ENCODE data around the gene COL23A1. TPM values are rescaled to one million over a fixed set of nuclear protein-coding genes. Genes with fewer than 3 reads are reported as not detected.

Gene COL23A1
- total and polyA plus RNA-seq, 2 of the 8 experiments (the other 6 are each of a cell fraction or from before 2014, with no cell fraction given) = 3.1 to 4.7 TPM

- Histone ChIP-seq H2BK120ac (replicated peaks; ENCODE audit: low read depth, low read length) (no peak overlapping the region), H2BK15ac (ENCODE audit: low read length) (no peak overlapping the region), H3K4me3 (ENCODE audit: extremely low read depth in 1 of 4, insufficient read depth in 2 of 4, low read depth in 3 of 4, low read length in 4 of 4) (no peak overlapping the region), H3K14ac (ENCODE audit: insufficient read length) (no peak overlapping the region), H4K91ac (replicated peaks; ENCODE audit: insufficient read length, low read length) (no peak overlapping the region), H4K5ac (ENCODE audit: insufficient read length, low read depth, low read length) (no peak overlapping the region), H3K4ac (replicated peaks; ENCODE audit: insufficient read length, low read depth, low read length) (no peak overlapping the region), H2AFZ (ENCODE audit: low read length) (no peak overlapping the region), H3K23ac (ENCODE audit: insufficient read length) (no peak overlapping the region), H4K20me1 (replicated peaks in 1 of 2; ENCODE audit: control insufficient read depth in 1 of 2, insufficient read depth in 2 of 2, low read length in 2 of 2) (peaks cover 0 to 1% of the 10 kb centered on the region in 2 experiments), H3K9ac (replicated peaks in 1 of 4; ENCODE audit: extremely low read depth in 1 of 4, low read depth in 3 of 4, low read length in 3 of 4) (no peak overlapping the region), H4K8ac (ENCODE audit: extremely low read depth, insufficient read depth, low read length) (no peak overlapping the region), H3K23me2 (ENCODE audit: low read depth, low read length) (peaks cover 5% of the 10 kb centered on the region; the same call in 1 of the 2 replicates), H3K27me3 (replicated peaks in 1 of 4; ENCODE audit: control insufficient read depth in 3 of 4, extremely low read depth in 1 of 4, insufficient read depth in 3 of 4, low read length in 3 of 4) (no peaks in the 10 kb centered on the region), H3K4me2 (ENCODE audit: insufficient read depth in 1 of 2, low read depth in 2 of 2, low read length in 2 of 2) (no peak overlapping the region), H3K79me1 (ENCODE audit: low read depth, low read length) (peaks cover 6% of the 10 kb centered on the region), H2BK5ac (ENCODE audit: low read depth, low read length) (no peak overlapping the region), H3K4me1 (replicated peaks in 1 of 4; ENCODE audit: control insufficient read depth in 3 of 4, insufficient read depth in 4 of 4, low read length in 3 of 4) (peaks cover 0 to 17% (median 10%) of the 10 kb centered on the region in 4 experiments; a peak in 6 of 7 replicates), H2BK12ac (ENCODE audit: low read depth, low read length) (no peak overlapping the region), H3K9me3 (ENCODE audit: insufficient read depth in 2 of 2, low read depth in 1 of 2, low read length in 1 of 2) (no peaks in the 10 kb centered on the region), H3K18ac (ENCODE audit: extremely low read depth, low read length) (no peak overlapping the region), H3K36me3 (ENCODE audit: control insufficient read depth in 2 of 4, insufficient read depth in 4 of 4, low read length in 3 of 4) (0 out of 8 replicates have a peak, but pooled peaks cover 0 to 2% (median 0%) of the 10 kb centered on the region in 4 experiments), H3K79me2 (ENCODE audit: control insufficient read depth in 1 of 2, insufficient read depth in 2 of 2, low read length in 2 of 2) (peaks cover 0 to 6% of the 10 kb centered on the region in 2 experiments; a peak in 1 of 4 replicates), H3K56ac (replicated peaks; ENCODE audit: insufficient read length, low read depth, low read length) (no peak overlapping the region), H3K27ac (ENCODE audit: low read depth, low read length) (no peak overlapping the region), H2AK5ac (ENCODE audit: low read depth, low read length) (no peak overlapping the region), H2BK20ac (ENCODE audit: low read length) (no peak overlapping the region)
- POLR2A ChIA-PET (ENCODE audit: partially characterized antibody) = interaction anchor here (0.6 to 21.6 kb wide), 4 partner anchors 8 to 42 kb away, joined by 3 to 507 read pairs (median 4); partner anchors contain the start of gene HNRNPAB
- FAIRE-seq (no peak), DNase-seq (ENCODE audit: low read depth in 1 of 2, low spot score in 2 of 2) (no peak)
- WGBS, 2 experiments (ENCODE audit: extremely low coverage in 1 of 2, insufficient coverage in 1 of 2, insufficient read length in 1 of 2, insufficient replicate concordance in 2 of 2, low coverage in 1 of 2, low lambda C conversion rate in 2 of 2, missing lambda C conversion rate in 1 of 2) = 82% methylated on average over 9 of the region's 9 CpGs; no CpG with 5 or more reads in 1 of the 2 experiments
- CTCF ChIA-PET (ENCODE audit: partially characterized antibody) = interaction anchor here (1.1 to 1.6 kb wide), 6 partner anchors 12 to 232 kb away, joined by 3 to 5 read pairs (median 4); no protein-coding TSS in a partner anchor
- TF ChIP-seq HDAC2 (IDR thresholded peaks at IDR 0.05; ENCODE audit: borderline replicate concordance in 1 of 2, low read depth in 2 of 2, low read length in 2 of 2) (no peak), BCL11A (IDR thresholded peaks at IDR 0.05; ENCODE audit: low read depth in 2 of 2, low read length in 2 of 2) (no peak), POLR2AphosphoS5 (IDR thresholded peaks at IDR 0.05; ENCODE audit: low read depth, low read length) (no peak), ASH2L (IDR thresholded peaks at IDR 0.05; ENCODE audit: low read length) (no peak)
Observed at GRCh38 chr5:178236126-178236525, 354.1 kb downstream of the COL23A1 start.

All from H1 (cell line).